ENCODE data around the gene NAA80. TPM values are rescaled to one million over a fixed set of nuclear protein-coding genes. Genes with fewer than 3 reads are reported as not detected.

The NAA80 gene
- total and polyA plus RNA-seq, 12 donors = 6.4 to 13.5 (median 8.2) TPM

GRCh38 chr3:50275141-50275995, 23.8 kb downstream of the NAA80 start:
- peaks cover 6 to 59% (median 36%) of the 10 kb centered on the region in 9 donors for H3K4me1 ChIP-seq

DNA sequence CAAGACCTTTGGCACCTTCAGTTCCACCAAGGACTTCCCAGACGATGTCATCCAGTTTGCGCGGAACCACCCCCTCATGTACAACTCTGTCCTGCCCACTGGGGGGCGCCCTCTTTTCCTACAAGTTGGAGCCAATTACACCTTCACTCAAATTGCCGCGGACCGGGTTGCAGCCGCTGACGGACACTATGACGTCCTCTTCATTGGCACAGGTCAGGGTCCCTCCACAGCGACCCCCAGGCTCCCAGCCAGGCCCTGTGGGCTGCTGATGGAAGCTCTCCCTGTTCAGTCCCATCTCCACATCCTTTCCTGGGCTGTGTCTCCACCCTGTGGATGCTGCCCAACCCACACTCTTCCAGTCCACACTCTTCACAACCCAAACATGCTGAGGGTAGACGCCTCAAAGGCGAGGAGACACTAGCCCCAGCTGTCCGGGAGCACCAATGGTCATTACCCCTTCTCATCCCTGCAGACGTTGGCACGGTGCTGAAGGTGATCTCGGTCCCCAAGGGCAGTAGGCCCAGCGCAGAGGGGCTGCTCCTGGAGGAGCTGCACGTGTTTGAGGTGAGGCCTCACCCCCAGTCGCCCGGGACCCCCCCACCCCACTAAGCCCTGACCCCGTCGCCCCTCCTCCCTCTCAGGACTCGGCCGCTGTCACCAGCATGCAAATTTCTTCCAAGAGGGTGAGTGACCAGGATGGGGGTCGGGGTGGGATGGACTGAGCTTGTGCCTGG, 24.7 kb downstream of the NAA80 start:
- H3K36me3 ChIP-seq = peaks cover 0 to 8% (median 0%) of the 10 kb centered on the region in 9 donors
- no peak overlapping the region for H3K4me3 ChIP-seq
- no peaks in the 10 kb centered on the region for H3K9me3 ChIP-seq
- H3K4me1 ChIP-seq = peaks cover 6 to 58% (median 36%) of the 10 kb centered on the region in 9 donors
- WGBS, 2 donors = 26 to 32% methylated on average over 26 of the region's 26 CpGs
- H3K27ac ChIP-seq = no peak overlapping the region
- H3K27me3 ChIP-seq = peaks cover 0 to 47% (median 10%) of the 10 kb centered on the region in 7 donors
- ATAC-seq (peak in 4 of 8 donors; percentile 6 to 32 (median 24)), DNase-seq (peak in 1 of 2 donors; percentile 65)
- intact Hi-C loops (cut with DNase I) = loop anchor here in 7 of 10 donors (2.0 to 10.0 kb wide), 7 partner anchors 47 to 152 kb away; partner anchors contain the start of genes GNAT1 (in 1 of the 7) and HYAL2 (in 1 of the 7)
- peak; percentile 59 to 80 (median 73) for TF ChIP-seq CTCF (IDR thresholded peaks at IDR 0.05)

More at GRCh38 chr3:50275141-50275995, 23.8 kb downstream of the NAA80 start:
- Histone ChIP-seq H3K36me3 (peaks cover 0 to 8% (median 0%) of the 10 kb centered on the region in 9 donors), H3K9me3 (no peaks in the 10 kb centered on the region), H3K27ac (no peak overlapping the region), H3K4me3 (no peak overlapping the region), H3K27me3 (peaks cover 0 to 47% (median 10%) of the 10 kb centered on the region in 7 donors)
- no peak for ATAC-seq
- WGBS, 2 donors = 33 to 43% methylated on average over 64 to 65 of the region's 65 CpGs
- peak in 1 of 2 donors; percentile 17 for DNase-seq
- intact Hi-C loops (cut with DNase I) = loop anchor here in 4 of 10 donors (2.0 to 10.0 kb wide), 3 partner anchors 49 to 151 kb away; no protein-coding TSS in a partner anchor
- TF ChIP-seq CTCF (IDR thresholded peaks at IDR 0.05) = no peak

DNA sequence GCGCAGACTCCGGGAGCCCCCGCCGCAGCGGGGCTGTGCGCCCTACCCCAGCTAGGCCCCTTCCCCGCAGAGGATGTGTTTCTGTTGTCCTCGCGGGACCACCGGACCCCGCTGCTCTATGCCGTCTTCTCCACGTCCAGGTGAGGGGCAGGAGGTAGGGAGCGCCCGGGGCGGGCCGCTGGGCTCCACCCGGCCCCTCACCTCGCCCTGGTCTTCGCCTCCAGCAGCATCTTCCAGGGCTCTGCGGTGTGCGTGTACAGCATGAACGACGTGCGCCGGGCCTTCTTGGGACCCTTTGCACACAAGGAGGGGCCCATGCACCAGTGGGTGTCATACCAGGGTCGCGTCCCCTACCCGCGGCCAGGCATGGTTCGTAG, 25.5 kb downstream of the NAA80 start:
- 48 to 66% methylated on average over 30 to 31 of the region's 31 CpGs for WGBS, 2 donors
- DNase-seq (no peak), ATAC-seq (peak in 1 of 8 donors; percentile 2)
- Histone ChIP-seq H3K27ac (peak overlapping the region in 1 of 10 donors; percentile 41), H3K27me3 (peaks cover 0 to 47% (median 10%) of the 10 kb centered on the region in 7 donors), H3K4me3 (peak overlapping the region in 9 of 10 donors; percentile 18 to 54 (median 38)), H3K4me1 (peaks cover 5 to 60% (median 39%) of the 10 kb centered on the region in 9 donors), H3K36me3 (peaks cover 0 to 8% (median 0%) of the 10 kb centered on the region in 9 donors), H3K9me3 (no peaks in the 10 kb centered on the region)
- intact Hi-C loops (cut with DNase I) = loop anchor here (1.0 to 10.0 kb wide), 14 partner anchors 46 to 155 kb away; partner anchors contain the start of genes GNAT1 (in 1 of the 10) and HYAL2 (in 1 of the 10)
- TF ChIP-seq CTCF (IDR thresholded peaks at IDR 0.05) = no peak
